ENCODE data around the gene SYN1. TPM values are rescaled to one million over a fixed set of nuclear protein-coding genes. Genes with fewer than 3 reads are reported as not detected.
"Not testable (repeated sequence)": the region's sequence is repeated elsewhere in the genome, so short reads cannot be mapped to it uniquely, and the experiment has no call there.

The SYN1 gene
- total RNA-seq, 1 donor from 2014 or later, result 1.9 TPM

- Histone ChIP-seq H3K27me3 (ENCODE audit: control insufficient read depth, insufficient read depth, low read length) (no peaks in the 10 kb centered on the region), H3K36me3 (ENCODE audit: control insufficient read depth, insufficient read depth, low read length) (no peaks in the 10 kb centered on the region), H3K4me3 (ENCODE audit: low read depth, low read length) (no peak overlapping the region)
- TF ChIP-seq, protein P1, sequence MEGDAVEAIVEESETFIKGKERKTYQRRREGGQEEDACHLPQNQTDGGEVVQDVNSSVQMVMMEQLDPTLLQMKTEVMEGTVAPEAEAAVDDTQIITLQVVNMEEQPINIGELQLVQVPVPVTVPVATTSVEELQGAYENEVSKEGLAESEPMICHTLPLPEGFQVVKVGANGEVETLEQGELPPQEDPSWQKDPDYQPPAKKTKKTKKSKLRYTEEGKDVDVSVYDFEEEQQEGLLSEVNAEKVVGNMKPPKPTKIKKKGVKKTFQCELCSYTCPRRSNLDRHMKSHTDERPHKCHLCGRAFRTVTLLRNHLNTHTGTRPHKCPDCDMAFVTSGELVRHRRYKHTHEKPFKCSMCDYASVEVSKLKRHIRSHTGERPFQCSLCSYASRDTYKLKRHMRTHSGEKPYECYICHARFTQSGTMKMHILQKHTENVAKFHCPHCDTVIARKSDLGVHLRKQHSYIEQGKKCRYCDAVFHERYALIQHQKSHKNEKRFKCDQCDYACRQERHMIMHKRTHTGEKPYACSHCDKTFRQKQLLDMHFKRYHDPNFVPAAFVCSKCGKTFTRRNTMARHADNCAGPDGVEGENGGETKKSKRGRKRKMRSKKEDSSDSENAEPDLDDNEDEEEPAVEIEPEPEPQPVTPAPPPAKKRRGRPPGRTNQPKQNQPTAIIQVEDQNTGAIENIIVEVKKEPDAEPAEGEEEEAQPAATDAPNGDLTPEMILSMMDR (IDR thresholded peaks at IDR 0.05; ENCODE audit: insufficient read depth, low read length, poor library complexity, severe bottlenecking), result no peak
- no peak for DNase-seq (ENCODE audit: low read depth)
Measured at GRCh38 chrX:47611926-47612325, 7.7 kb downstream of the SYN1 start.

DNA sequence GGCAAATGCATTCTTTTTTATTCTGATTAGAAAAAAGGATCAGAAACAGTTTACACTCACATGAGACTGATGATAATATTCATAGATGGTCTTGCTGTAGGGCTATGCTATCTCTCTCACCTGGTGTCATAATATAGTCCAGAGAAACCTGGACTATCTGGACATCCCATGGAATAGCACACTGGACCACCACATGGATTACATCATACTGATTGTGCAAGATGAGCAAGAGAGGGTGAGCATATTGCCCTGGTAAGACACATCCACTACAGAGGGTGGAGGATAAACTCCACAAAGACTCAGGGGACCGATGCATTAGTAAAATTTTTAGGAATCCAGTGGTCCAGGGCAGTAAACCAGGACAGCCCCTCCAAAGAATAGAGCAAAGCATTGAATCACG is 8.2 kb downstream of the SYN1 start:
- H3K36me3 ChIP-seq (ENCODE audit: control insufficient read depth, insufficient read depth, low read length), result no peaks in the 10 kb centered on the region
- no peak for DNase-seq (ENCODE audit: low read depth)
- TF ChIP-seq, protein P1 (IDR thresholded peaks at IDR 0.05; ENCODE audit: insufficient read depth, low read length, poor library complexity, severe bottlenecking), result no peak
- H3K4me3 ChIP-seq (ENCODE audit: low read depth, low read length), result no peak overlapping the region
- H3K27me3 ChIP-seq (ENCODE audit: control insufficient read depth, insufficient read depth, low read length), result no peaks in the 10 kb centered on the region

DNA sequence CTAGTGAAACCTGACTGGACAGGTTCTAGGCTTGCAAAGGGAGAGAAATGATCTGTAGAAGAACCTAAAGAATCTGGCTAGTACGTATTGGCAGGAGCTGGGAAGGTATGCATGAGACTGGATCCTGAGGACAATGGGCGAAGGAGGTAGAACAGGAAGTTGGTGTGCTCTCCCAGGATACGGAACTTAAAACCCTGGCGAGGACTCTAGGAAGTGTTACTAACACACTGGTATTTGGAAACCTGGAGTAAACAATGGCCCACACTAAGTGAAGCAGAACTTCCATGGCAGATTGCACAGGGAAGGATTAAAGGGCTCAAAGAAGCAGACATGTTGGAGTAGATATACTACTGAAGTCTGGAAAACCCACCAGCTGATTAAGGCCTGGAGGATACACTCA is 9.1 kb downstream of the SYN1 start:
- Histone ChIP-seq H3K36me3 (ENCODE audit: control insufficient read depth, insufficient read depth, low read length) (no peaks in the 10 kb centered on the region), H3K27me3 (ENCODE audit: control insufficient read depth, insufficient read depth, low read length) (no peaks in the 10 kb centered on the region), H3K4me3 (ENCODE audit: low read depth, low read length) (no peak overlapping the region)
- TF ChIP-seq, protein P1 (IDR thresholded peaks at IDR 0.05; ENCODE audit: insufficient read depth, low read length, poor library complexity, severe bottlenecking), result no peak
- no peak for DNase-seq (ENCODE audit: low read depth)

DNA sequence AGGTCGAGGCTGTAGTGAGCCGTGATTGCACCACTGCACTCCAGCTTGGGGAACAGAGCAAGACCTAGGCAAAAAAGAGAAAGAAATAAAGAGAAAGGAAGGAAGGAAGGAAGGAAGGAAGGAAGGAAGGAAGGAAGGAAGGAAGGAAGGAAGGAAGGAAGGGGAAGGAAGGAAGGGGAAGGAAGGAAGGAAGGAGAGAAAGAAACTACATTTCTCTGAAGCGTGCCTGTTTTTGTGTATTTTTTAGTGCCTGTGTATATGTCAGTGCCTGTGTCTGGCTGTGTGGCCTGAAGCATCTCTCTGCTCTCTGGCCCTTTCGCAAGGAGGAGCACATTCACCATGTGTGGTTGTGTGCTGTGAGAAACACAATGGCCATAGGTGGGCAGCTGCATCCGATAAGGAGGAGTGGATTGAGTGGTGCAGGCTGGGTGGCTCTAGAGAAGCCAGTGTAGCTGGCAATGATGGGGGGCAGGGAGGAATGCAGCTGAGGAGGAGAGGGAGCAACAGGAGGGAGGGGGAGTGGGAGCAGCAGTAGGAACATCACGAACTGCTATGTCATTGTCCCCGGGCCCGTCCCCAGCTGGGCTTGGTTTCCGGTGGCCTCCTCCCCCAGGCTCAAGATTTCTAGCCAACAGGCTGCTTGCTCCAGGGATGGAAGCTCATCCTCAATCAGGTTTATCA is 11.4 kb downstream of the SYN1 start:
- Histone ChIP-seq H3K4me3 (ENCODE audit: low read depth, low read length) (no peak overlapping the region), H3K27me3 (ENCODE audit: control insufficient read depth, insufficient read depth, low read length) (no peaks in the 10 kb centered on the region), H3K36me3 (ENCODE audit: control insufficient read depth, insufficient read depth, low read length) (no peaks in the 10 kb centered on the region)
- TF ChIP-seq, protein P1 (IDR thresholded peaks at IDR 0.05; ENCODE audit: insufficient read depth, low read length, poor library complexity, severe bottlenecking), result no peak
- DNase-seq (ENCODE audit: low read depth), result no peak

- no peak for DNase-seq (ENCODE audit: low read depth)
- Histone ChIP-seq H3K36me3 (ENCODE audit: control insufficient read depth, insufficient read depth, low read length) (no peaks in the 10 kb centered on the region), H3K27me3 (ENCODE audit: control insufficient read depth, insufficient read depth, low read length) (no peaks in the 10 kb centered on the region), H3K4me3 (ENCODE audit: low read depth, low read length) (no peak overlapping the region)
- TF ChIP-seq, protein P1 (IDR thresholded peaks at IDR 0.05; ENCODE audit: insufficient read depth, low read length, poor library complexity, severe bottlenecking), result no peak
Measured at GRCh38 chrX:47607091-47607490, 12.6 kb downstream of the SYN1 start.

- no peaks in the 10 kb centered on the region for H3K36me3 ChIP-seq (ENCODE audit: control insufficient read depth, insufficient read depth, low read length)
- TF ChIP-seq, protein P1 (IDR thresholded peaks at IDR 0.05; ENCODE audit: insufficient read depth, low read length, poor library complexity, severe bottlenecking), result no peak
- DNase-seq (ENCODE audit: low read depth), result no peak
- no peaks in the 10 kb centered on the region for H3K27me3 ChIP-seq (ENCODE audit: control insufficient read depth, insufficient read depth, low read length)
- H3K4me3 ChIP-seq (ENCODE audit: low read depth, low read length), result no peak overlapping the region
Measured at GRCh38 chrX:47605024-47605423, 14.6 kb downstream of the SYN1 start.

GRCh38 chrX:47603125-47603524 is 16.5 kb downstream of the SYN1 start:
- H3K36me3 ChIP-seq (ENCODE audit: control insufficient read depth, insufficient read depth, low read length); H3K27me3 ChIP-seq (ENCODE audit: control insufficient read depth, insufficient read depth, low read length); DNase-seq (ENCODE audit: low read depth); H3K4me3 ChIP-seq (ENCODE audit: low read depth, low read length): not testable (repeated sequence)
